Endodermal cell (in vitro differentiated cells): ENCODE measurements around the gene WWC2. TPM values are rescaled to one million over a fixed set of nuclear protein-coding genes. Genes with fewer than 3 reads are reported as not detected.

Source experiments
- DNase-seq: peaks from one replicate; pipeline ENCODE4 v3.0.0-alpha.2; 2017
- H3K27ac ChIP-seq: 2 replicates; pipeline ENCODE4 v1.5.1; 2013; ENCODE audit warnings: mild to moderate bottlenecking, low read depth, low read length, moderate library complexity
- H3K27me3 ChIP-seq: 2 replicates; pipeline ENCODE4 v1.6.1; 2013; ENCODE audit warnings: mild to moderate bottlenecking, low read length, moderate library complexity; ENCODE audit not compliant: insufficient read depth, control insufficient read depth, poor library complexity, severe bottlenecking
- H3K36me3 ChIP-seq: 2 replicates; pipeline ENCODE4 v1.7.0; 2013; ENCODE audit warnings: mild to moderate bottlenecking, low read length, moderate library complexity; ENCODE audit not compliant: control insufficient read depth, insufficient read depth
- H3K4me1 ChIP-seq: one replicate; pipeline ENCODE4 v1.7.0; 2013; ENCODE audit warnings: low read length; ENCODE audit not compliant: control insufficient read depth, insufficient read depth
- H3K4me3 ChIP-seq: 2 replicates; pipeline ENCODE4 v1.5.1; 2013; ENCODE audit warnings: mild to moderate bottlenecking, low read length, moderate library complexity
- H3K9ac ChIP-seq: 2 replicates; pipeline ENCODE4 v1.6.1; 2013; ENCODE audit warnings: mild to moderate bottlenecking, low read length, moderate library complexity; ENCODE audit not compliant: poor library complexity, severe bottlenecking; ENCODE audit errors: extremely low read depth
- H3K9me3 ChIP-seq: 2 replicates; pipeline ENCODE4 v1.6.1; 2013; ENCODE audit warnings: mild to moderate bottlenecking, low read length, moderate library complexity; ENCODE audit not compliant: control insufficient read depth
- H3K27ac Mint-ChIP-seq: 2 replicates; pipeline ENCODE4 v1.8.0; 2020; ENCODE audit warnings: mixed read lengths
- H3K27me3 Mint-ChIP-seq: 2 replicates; pipeline ENCODE4 v1.8.0; 2021; ENCODE audit warnings: mild to moderate bottlenecking, mixed read lengths; ENCODE audit not compliant: insufficient read depth
- H3K36me3 Mint-ChIP-seq: 2 replicates; pipeline ENCODE4 v1.8.0; 2020; ENCODE audit warnings: low read depth, mixed read lengths
- H3K4me1 Mint-ChIP-seq: 2 replicates; pipeline ENCODE4 v1.8.0; 2020; ENCODE audit warnings: mixed read lengths
- H3K4me3 Mint-ChIP-seq: 2 replicates; pipeline ENCODE4 v1.8.0; 2020; ENCODE audit warnings: mild to moderate bottlenecking, moderate library complexity, mixed read lengths
- H3K9me3 Mint-ChIP-seq: 2 replicates; pipeline ENCODE4 v1.8.0; 2020; ENCODE audit warnings: mild to moderate bottlenecking, mixed read lengths
- WGBS, 2 experiments: methylation state at CpG; one replicate each; pipeline versions ENCODE4 v1.1.5 to v1.1.7; 2013; ENCODE audit warnings: missing lambda C conversion rate in 2 of 2, mixed read lengths in 1 of 2; ENCODE audit not compliant: insufficient coverage in 1 of 2, insufficient read length in 1 of 2; 5-methylcytosine and 5-hydroxymethylcytosine counted together
- total RNA-seq, 2 donors: library from RNA; stranded (reverse); fragmentation: NEBNext Ultra II Directional in 1 of 2; extraction: Animal tissue kit (Norgen Biotek cat#: 25700) in 1 of 2; gene quantifications; 2 replicates in 1 of 2; 3 replicates in 1 of 2; pipeline ENCODE4 v1.2.1, GENCODE V29; 2021
- TF ChIP-seq, protein P1 (sequence below): fragments of 200-600 bp; sonication (generic); conservative IDR thresholded peaks from 2 replicates; pipeline ENCODE4 v1.5.0; 2021; ENCODE audit warnings: antibody characterized with exemption, mild to moderate bottlenecking

WWC2 gene
- total RNA-seq, 2 donors from 2014 or later = 98.2 to 108 TPM

DNA sequence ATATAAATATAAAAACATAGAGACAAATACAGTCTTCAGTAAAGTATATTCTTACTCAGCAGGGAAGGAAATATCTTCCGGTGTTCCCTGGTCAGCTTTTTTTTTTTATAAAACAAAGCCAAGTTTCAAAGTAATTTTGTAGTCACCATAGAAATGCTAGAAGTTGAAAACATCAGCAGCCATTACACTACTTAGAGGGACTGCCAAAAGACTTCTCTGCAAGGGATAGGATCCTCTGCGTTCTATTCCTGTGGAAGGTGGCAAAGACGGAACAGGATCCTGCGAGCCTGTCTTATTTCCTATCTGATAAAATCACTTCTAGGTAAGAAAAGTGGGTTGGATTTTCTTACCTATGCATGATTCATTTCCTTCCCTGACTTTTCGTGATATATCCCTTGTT is 201.6 kb downstream of the WWC2 start:
- H3K27me3 ChIP-seq = no peaks in the 10 kb centered on the region
- H3K4me3 Mint-ChIP-seq = no peak overlapping the region
- H3K27me3 Mint-ChIP-seq = no peaks in the 10 kb centered on the region
- peaks cover 96% of the 10 kb centered on the region for H3K36me3 ChIP-seq
- H3K27ac Mint-ChIP-seq = no peak overlapping the region
- H3K36me3 Mint-ChIP-seq = peaks cover 71% of the 10 kb centered on the region
- H3K9me3 ChIP-seq = peaks cover 8% of the 10 kb centered on the region
- no peak overlapping the region for H3K4me3 ChIP-seq
- H3K27ac ChIP-seq = no peak overlapping the region
- peaks cover 2% of the 10 kb centered on the region for H3K9me3 Mint-ChIP-seq
- H3K4me1 Mint-ChIP-seq = peaks cover under 1% of the 10 kb centered on the region
- DNase-seq = no peak
- TF ChIP-seq, protein P1, sequence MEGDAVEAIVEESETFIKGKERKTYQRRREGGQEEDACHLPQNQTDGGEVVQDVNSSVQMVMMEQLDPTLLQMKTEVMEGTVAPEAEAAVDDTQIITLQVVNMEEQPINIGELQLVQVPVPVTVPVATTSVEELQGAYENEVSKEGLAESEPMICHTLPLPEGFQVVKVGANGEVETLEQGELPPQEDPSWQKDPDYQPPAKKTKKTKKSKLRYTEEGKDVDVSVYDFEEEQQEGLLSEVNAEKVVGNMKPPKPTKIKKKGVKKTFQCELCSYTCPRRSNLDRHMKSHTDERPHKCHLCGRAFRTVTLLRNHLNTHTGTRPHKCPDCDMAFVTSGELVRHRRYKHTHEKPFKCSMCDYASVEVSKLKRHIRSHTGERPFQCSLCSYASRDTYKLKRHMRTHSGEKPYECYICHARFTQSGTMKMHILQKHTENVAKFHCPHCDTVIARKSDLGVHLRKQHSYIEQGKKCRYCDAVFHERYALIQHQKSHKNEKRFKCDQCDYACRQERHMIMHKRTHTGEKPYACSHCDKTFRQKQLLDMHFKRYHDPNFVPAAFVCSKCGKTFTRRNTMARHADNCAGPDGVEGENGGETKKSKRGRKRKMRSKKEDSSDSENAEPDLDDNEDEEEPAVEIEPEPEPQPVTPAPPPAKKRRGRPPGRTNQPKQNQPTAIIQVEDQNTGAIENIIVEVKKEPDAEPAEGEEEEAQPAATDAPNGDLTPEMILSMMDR = no peak
- 97 to 100% methylated on average over 2 to 4 of the region's 5 CpGs for WGBS, 2 experiments
- no peaks in the 10 kb centered on the region for H3K4me1 ChIP-seq
- H3K9ac ChIP-seq = no peak overlapping the region

DNA sequence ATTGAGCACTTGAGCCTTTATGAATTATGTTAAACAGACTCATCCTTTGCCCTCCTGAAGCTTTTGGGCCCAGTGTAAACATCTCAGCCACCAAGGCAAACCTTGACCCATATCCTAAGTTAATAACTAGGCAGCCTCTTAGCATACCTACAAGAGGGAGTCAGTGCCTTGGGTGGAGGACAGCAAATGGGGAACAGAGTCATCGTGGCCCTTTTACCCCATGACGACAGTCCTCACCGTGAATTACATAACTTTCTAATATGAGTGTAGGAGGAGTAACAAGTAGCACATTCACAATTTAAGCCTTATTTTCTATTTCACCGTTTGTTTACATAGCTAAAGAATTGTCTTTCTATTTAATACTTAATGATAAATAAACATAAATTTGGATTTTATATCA is 204.2 kb downstream of the WWC2 start:
- Mint-ChIP-seq H3K27me3 (no peaks in the 10 kb centered on the region), H3K9me3 (peaks cover 2% of the 10 kb centered on the region), H3K4me1 (no peaks in the 10 kb centered on the region), H3K27ac (no peak overlapping the region), H3K36me3 (peaks cover 65% of the 10 kb centered on the region), H3K4me3 (no peak overlapping the region)
- Histone ChIP-seq H3K27me3 (no peaks in the 10 kb centered on the region), H3K4me1 (no peaks in the 10 kb centered on the region), H3K9me3 (peaks cover 8% of the 10 kb centered on the region), H3K9ac (no peak overlapping the region), H3K36me3 (peaks cover 94% of the 10 kb centered on the region), H3K27ac (no peak overlapping the region), H3K4me3 (no peak overlapping the region)
- DNase-seq = no peak
- TF ChIP-seq, protein P1 = no peak
- 92% methylated on average over 3 of the region's 4 CpGs; no CpG with 5 or more reads in 1 of the 2 experiments for WGBS, 2 experiments

DNA sequence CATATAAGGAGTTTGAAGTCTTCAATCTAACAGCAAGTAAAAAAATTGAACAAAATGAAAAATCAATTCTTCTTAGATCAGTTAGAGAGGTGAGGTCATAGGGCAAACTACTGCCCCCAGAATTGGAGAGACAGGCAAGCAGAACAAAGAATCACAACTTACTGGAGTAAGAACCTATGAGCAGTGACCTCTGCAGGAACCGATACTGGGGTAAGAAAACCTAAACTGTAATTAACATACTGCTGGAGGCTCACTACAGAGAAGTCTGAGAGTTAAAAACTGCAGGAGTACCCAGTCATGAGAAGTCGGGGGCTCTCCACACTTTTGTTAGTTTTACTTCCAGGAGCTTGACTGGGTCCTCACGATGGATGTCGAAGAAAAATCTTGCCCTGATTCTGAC is 205.0 kb downstream of the WWC2 start:
- Histone ChIP-seq H3K4me1 (no peaks in the 10 kb centered on the region), H3K27me3 (no peaks in the 10 kb centered on the region), H3K27ac (no peak overlapping the region), H3K36me3 (peaks cover 94% of the 10 kb centered on the region), H3K9ac (no peak overlapping the region), H3K4me3 (no peak overlapping the region), H3K9me3 (peaks cover 12% of the 10 kb centered on the region)
- no peak for DNase-seq
- Mint-ChIP-seq H3K36me3 (peaks cover 66% of the 10 kb centered on the region), H3K27ac (no peak overlapping the region), H3K4me1 (no peaks in the 10 kb centered on the region), H3K4me3 (no peak overlapping the region), H3K27me3 (no peaks in the 10 kb centered on the region), H3K9me3 (peaks cover 2% of the 10 kb centered on the region)
- TF ChIP-seq, protein P1 = no peak
- whole genome bisulfite sequencing, 2 experiments = 64 to 72% methylated on average over 4 of the region's 4 CpGs
